A673 (cell line): ENCODE results near the gene ADSL.

Experiments
- EZH2 ChIP-seq: fragments of 200-600 bp; sonication (generic); IDR thresholded peaks from 2 replicates; pipeline ENCODE4 v1.6.1; 2017; ENCODE audit warnings: borderline replicate concordance, low read depth, mild to moderate bottlenecking, mixed read lengths, antibody characterized with exemption, low read length; ENCODE audit not compliant: poor library complexity, severe bottlenecking
- TF ChIP-seq, protein P1 (sequence below): fragments of 300-800, 200-600 bp; sonication (generic); conservative IDR thresholded peaks from 2 replicates; pipeline ENCODE4 v1.5.1; 2017; ENCODE audit warnings: low read depth, mild to moderate bottlenecking, antibody characterized with exemption, low read length, moderate library complexity, mixed read lengths

- TF ChIP-seq, protein P1, sequence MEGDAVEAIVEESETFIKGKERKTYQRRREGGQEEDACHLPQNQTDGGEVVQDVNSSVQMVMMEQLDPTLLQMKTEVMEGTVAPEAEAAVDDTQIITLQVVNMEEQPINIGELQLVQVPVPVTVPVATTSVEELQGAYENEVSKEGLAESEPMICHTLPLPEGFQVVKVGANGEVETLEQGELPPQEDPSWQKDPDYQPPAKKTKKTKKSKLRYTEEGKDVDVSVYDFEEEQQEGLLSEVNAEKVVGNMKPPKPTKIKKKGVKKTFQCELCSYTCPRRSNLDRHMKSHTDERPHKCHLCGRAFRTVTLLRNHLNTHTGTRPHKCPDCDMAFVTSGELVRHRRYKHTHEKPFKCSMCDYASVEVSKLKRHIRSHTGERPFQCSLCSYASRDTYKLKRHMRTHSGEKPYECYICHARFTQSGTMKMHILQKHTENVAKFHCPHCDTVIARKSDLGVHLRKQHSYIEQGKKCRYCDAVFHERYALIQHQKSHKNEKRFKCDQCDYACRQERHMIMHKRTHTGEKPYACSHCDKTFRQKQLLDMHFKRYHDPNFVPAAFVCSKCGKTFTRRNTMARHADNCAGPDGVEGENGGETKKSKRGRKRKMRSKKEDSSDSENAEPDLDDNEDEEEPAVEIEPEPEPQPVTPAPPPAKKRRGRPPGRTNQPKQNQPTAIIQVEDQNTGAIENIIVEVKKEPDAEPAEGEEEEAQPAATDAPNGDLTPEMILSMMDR = no peak
- no peak for TF ChIP-seq EZH2
Measured at GRCh38 chr22:40324468-40325305, 21.6 kb upstream of the ADSL start.
